Stimulated activated CD4-positive, alpha-beta T cell treated with anti-CD3 and anti-CD28 coated beads, TNF-alpha, amount 100 ng/mL, for 1 hour (primary cell): Measurements from ENCODE around the gene CAMK1D.

ENCODE experiments used
- DNase-seq, 3 donors: peaks; one replicate each; pipeline ENCODE4 v3.0.0-alpha.2; 2020; ENCODE audit warnings: low read depth in 3 of 3, low spot score in 1 of 3

CAMK1D gene

GRCh38 chr10:12369982-12370381 lies 20.6 kb downstream of the CAMK1D start:
- no peak for DNase-seq

- no peak for DNase-seq
These were observed 23.5 kb downstream of the CAMK1D start for GRCh38 chr10:12372846-12373245.

GRCh38 chr10:12375076-12375504 lies 25.7 kb downstream of the CAMK1D start:
- no peak for DNase-seq

- no peak for DNase-seq
These were observed 26.9 kb downstream of the CAMK1D start for GRCh38 chr10:12376211-12376610.

DNA sequence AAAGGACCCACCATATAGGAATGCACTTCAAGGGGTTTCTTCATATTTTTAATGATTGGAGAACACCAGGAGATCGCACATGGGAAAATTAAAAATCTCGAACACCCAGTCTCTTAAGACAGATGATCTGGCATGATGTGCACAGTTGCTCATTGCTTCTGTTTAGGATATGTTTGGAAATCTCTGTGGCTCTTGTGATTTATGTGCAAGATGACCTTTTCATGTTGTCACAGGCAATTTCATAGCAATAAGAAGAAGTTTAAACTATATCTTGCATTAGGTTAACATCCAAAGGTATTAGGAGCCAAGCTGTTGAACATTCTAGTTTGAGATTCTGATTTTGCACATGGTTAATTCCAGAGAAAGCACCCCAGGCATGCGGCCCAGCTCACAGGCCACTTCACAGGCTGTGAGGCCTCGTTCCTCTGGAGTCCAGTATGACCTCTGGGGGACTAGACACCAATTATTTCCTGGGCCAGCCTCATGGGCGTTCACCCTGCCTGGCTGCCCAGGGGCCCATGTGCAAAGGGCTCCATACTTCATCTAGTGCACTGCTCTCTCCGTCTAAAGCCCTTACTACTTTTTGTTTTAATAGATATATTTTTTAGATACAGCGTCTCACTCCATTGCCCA lies 28.4 kb downstream of the CAMK1D start:
- no peak for DNase-seq

- no peak for DNase-seq
These were observed 31.7 kb downstream of the CAMK1D start for GRCh38 chr10:12380999-12381398.

DNA sequence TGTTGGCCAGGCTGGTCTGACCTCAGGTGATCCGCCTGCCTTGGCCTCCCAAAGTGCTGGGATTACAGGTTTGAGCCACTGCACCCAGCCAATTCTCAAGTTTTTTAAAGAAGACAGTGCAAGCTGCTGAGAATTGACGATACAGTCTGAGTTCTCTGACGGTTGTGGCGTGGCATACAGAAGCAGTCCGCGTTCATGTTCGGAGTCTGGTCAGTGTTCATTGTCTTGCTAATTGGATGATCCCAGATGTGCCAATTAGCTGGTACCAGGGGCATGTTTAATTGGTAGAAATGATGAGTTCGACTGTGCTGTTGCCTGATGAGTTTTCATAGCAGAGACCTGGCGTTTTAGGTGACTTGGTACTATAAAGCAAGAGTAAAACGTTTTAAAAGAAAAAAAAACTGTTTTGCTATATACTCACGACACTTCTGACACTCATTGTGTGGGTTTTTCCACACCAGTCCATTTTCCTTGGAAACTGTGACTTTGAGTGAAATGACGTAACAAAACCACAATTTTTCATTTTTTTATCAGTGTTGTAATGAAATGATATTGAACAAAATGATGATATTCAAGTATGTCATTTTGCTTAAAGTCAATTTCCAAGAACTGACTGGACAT lies 32.3 kb downstream of the CAMK1D start:
- DNase-seq, result no peak

DNA sequence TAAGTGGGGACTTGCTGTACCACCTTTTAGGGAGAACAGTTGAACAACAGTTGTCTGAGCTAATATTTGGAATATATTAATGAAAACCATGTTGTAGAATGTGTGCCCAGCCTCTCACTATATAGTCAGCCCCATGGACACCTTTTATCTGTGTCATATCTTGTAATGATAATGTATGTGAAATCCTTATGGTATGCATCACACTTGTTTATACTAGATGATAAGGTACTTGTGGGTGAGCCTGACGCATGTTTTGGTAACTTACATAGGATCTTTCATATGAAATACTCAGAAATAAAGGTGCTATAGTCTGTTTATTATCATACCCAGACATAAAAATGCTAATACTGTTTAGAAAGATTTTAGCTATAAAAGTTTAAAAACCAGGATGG lies 32.8 kb downstream of the CAMK1D start:
- DNase-seq, result no peak

DNA sequence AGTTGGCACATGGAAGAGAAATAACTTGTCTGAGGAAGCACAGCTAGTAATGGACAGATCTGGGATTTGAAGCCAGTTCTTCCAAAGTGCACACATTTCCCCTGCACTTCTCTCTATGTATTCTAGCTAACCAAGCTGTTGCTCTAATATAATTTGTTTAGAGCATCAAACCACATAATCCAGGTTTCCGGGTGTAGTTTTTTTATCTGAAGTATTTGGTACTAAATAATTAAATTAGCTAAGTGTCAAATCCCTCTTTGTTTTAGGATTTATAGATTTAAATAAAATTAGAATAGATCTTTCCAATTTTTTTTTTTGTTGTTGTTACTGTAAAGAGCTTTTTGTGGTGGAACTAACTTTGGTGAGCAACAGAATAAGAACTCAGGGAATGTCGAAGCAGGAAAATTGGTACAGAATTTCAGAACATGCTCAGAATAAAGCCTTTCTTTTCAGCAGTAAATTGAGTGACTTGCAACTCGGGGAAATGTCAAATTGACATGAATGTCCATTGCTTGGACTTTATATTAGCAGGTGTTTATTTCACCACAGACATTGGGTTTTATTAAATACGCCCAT lies 33.7 kb downstream of the CAMK1D start:
- DNase-seq, result no peak

DNA sequence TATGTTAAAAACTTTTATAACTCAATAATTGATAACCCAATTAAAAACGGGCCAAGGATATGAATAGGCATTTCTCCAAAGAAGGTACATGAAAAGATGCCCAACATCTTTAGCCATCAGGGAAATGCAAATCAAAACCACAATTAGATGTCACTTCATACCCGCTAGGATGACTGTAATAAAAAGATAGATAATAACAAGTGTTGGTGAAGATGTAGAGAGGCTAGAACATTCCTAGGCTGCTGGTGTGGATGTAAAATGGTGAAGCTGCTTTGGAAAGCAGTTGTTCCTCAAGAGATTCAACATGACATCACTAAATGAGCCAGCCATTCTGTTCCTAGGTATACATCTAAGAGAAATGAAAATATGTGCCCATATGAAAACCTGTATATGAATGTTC lies 35.6 kb downstream of the CAMK1D start:
- DNase-seq, result no peak

GRCh38 chr10:12387561-12388210 lies 38.3 kb downstream of the CAMK1D start:
- DNase-seq, result no peak

DNA sequence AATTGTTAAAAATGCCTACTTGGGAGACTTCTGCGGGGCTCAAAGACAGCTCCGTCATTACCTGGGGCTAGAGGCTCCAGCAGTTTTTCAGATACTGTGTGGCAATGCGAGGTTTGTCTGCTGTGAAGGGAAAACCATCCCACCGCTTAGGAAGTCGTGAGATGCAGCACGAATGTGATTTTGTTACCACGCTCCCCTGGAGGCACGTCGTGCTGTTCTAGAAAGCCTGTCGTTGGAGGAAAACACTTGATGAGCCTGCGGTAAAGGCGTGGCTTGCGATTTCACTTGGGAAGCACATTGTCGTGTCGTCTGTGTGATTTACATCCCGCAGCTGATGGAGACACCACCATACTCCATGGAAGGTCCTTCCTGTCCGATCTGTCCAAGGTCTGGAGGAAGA lies 39.3 kb downstream of the CAMK1D start:
- no peak for DNase-seq

DNA sequence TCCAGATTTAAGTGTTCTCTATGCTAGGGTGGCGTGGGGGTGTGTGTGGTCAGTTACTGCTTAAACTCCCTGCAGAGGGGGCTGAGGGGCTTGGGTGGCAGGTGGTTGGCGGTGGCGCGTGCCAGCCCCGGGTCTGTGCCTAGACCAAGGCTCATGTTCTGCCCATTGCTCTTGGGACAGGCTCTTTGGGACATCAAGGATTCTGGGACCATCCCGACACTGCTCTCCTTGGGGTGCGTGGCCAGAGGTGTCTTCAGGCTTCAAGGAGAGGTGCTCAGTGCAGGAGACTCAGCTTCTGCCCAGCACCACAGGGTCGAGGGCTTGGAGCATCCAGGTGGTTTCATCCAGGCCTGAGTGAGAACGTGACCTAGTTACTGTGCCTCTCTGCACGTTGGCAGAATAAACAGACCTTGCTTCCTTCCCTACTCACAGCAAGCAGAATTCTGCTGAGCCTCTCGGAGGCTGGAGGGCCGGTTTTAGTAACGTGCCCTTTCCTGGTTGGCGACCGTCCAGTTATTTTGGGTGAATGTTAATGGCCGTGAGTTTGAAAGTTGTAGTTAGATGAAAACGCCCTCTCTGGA lies 39.9 kb downstream of the CAMK1D start:
- DNase-seq, result no peak

DNA sequence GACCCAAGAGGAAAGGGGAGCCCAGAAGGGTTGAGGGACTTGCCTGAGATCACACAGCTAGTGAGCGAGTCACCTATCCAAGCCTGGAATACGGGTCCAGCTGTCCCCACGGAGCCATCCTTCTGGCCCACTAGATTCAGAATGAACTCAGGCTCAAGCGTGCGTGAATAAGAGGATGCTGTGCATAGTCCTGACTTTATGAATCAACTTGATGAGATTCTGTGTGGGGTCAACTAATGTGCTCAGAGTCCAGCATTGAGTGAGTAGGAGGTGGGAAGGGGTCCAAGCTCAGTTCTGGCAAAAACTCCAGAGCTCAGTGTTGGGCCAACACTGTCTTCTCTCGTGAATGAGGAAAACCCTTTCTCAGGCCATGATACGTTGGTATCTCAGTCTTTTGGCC lies 41.4 kb downstream of the CAMK1D start:
- no peak for DNase-seq

GRCh38 chr10:12391206-12391605 lies 41.9 kb downstream of the CAMK1D start:
- no peak for DNase-seq

DNA sequence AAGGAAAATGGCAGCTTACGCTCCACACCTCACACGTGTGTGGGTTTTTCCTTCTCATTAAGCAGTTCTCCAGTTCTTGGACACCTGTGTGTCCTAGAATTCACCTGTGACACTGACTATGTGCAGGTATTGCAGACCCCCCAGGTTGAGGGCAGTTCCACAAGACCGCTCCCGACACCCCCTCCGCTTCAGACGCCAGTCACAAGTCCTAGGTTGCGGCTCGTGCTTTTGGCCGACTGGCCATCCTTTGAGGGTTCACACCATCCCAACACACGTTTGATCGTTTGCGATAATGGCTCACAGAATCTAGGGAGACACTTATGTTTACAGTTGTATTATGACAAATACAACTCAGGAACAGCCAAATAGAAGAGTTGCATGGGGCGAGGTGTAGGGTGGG lies 44.5 kb downstream of the CAMK1D start:
- DNase-seq, result no peak

GRCh38 chr10:12394241-12395033 lies 45.1 kb downstream of the CAMK1D start:
- DNase-seq, result no peak

GRCh38 chr10:12396093-12396492 lies 46.7 kb downstream of the CAMK1D start:
- no peak for DNase-seq

DNA sequence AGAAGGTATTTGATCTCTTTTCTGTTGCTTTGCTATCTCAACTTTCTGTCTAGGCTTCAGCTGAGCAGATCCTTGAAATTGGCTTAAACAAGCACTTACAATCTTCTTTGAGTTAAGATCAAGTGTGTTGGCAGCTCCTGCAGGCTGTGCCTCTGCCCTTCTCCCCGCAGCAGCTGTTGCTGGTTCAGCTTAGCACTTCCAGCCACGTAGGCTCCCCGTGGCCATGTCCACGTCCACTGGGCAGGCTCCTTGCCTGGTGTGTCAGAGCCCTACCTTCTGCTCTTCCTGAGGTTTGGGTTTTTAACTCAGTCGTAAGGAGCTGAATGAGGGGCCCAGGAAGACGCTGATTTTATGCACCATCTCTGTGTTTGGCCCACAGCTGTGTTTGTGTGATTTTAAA lies 47.2 kb downstream of the CAMK1D start:
- no peak for DNase-seq

- DNase-seq, result no peak
These were observed 48.0 kb downstream of the CAMK1D start for GRCh38 chr10:12397147-12397896.
